A549 (cell line): ENCODE data around the gene SLC9A6. TPM values are rescaled to one million over a fixed set of nuclear protein-coding genes. Genes with fewer than 3 reads are reported as not detected.

Source experiments
- ATAC-seq, 2 experiments: fragments of 200-7000 bp in 1 of 2; fragments of >200 bp in 1 of 2; cut with Nextera tagmentation in 1 of 2; cut with Tn5 transposase in 1 of 2; 3 replicates each; pipeline versions ENCODE4 v1.8.0 to v1.9.1; 2018 to 2020; ENCODE audit warnings: mild to moderate bottlenecking in 1 of 2, moderate library complexity in 1 of 2
- CTCF ChIA-PET: fragments of 300-600 bp; sonication (Branson Sonifier 250); formaldehyde crosslinking; extraction: SDS; loops from one replicate; lab custom pipeline; 2021; ENCODE audit warnings: antibody characterized with exemption, inconsistent platforms; lab: Yijun Ruan, JAX
- POLR2A ChIA-PET: fragments of 350-600 bp; formaldehyde crosslinking; extraction: SDS; loops from one replicate; lab custom pipeline; 2021; ENCODE audit warnings: antibody characterized with exemption, inconsistent platforms; lab: Yijun Ruan, JAX
- DNase-seq, 2 experiments: peaks; one replicate each; pipeline versions ENCODE4 v3.0.0 to v3.0.0-alpha.2; 2011 to 2016; ENCODE audit warnings: low read depth in 1 of 2, low spot score in 1 of 2
- FAIRE-seq: peaks from 2 replicates; lab custom pipeline; 2011; peaks lifted over from hg19 to GRCh38; lab: Jason Lieb, UNC
- H3K27ac ChIP-seq, 2 experiments: fragments of >200 bp; sonication (Bioruptor Twin); formaldehyde crosslinking; 3 replicates each; pipeline ENCODE4 v1.5.1; 2016 to 2017
- H3K4me1 ChIP-seq: fragments of >200 bp; sonication (Bioruptor Twin); formaldehyde crosslinking; 3 replicates; pipeline ENCODE4 v1.6.1; 2016
- H3K4me2 ChIP-seq: fragments of >200 bp; sonication (Bioruptor Twin); formaldehyde crosslinking; 3 replicates; pipeline ENCODE4 v1.6.1; 2016
- H3K4me3 ChIP-seq: fragments of >200 bp; sonication (Bioruptor Twin); formaldehyde crosslinking; 3 replicates; pipeline ENCODE4 v1.5.1; 2016
- H3K9me3 ChIP-seq: fragments of >200 bp; sonication (Bioruptor Twin); formaldehyde crosslinking; 3 replicates; pipeline ENCODE4 v1.6.1; 2016
- BHLHE40 ChIP-seq: IDR thresholded peaks from 2 replicates; pipeline ENCODE4 v1.6.1; 2012; ENCODE audit warnings: low read depth, low read length, inconsistent platforms
- CBX8 ChIP-seq: fragments of 200-600 bp; sonication (generic); IDR thresholded peaks from 2 replicates; pipeline ENCODE4 v1.6.1; 2016
- EHF ChIP-seq: fragments of 250-450 bp; sonication (Bioruptor Pico); IDR thresholded peaks from 2 replicates; pipeline ENCODE4 v1.5.0; 2020; ENCODE audit warnings: mild to moderate bottlenecking
- EHMT2 ChIP-seq: fragments of 200-600 bp; sonication (generic); IDR thresholded peaks from 2 replicates; pipeline ENCODE4 v1.6.1; 2016; ENCODE audit warnings: antibody characterized with exemption, low read depth, mild to moderate bottlenecking, moderate library complexity
- ESRRA ChIP-seq: fragments of 150-350 bp; IDR thresholded peaks from 2 replicates; pipeline ENCODE4 v1.6.1; 2014; ENCODE audit warnings: mild to moderate bottlenecking, low read length, borderline replicate concordance
- FOSB ChIP-seq: fragments of 250-450 bp; sonication (Bioruptor Pico); IDR thresholded peaks from 2 replicates; pipeline ENCODE4 v1.5.0; 2020; ENCODE audit warnings: mild to moderate bottlenecking, moderate library complexity
- FOXS1 ChIP-seq: fragments of 250-450 bp; sonication (Bioruptor Pico); IDR thresholded peaks from 2 replicates; pipeline ENCODE4 v1.5.0; 2020; ENCODE audit warnings: mild to moderate bottlenecking, moderate library complexity
- HOXA7 ChIP-seq: fragments of 250-450 bp; sonication (Bioruptor Pico); IDR thresholded peaks from 2 replicates; pipeline ENCODE4 v1.5.0; 2020; ENCODE audit warnings: mild to moderate bottlenecking, moderate library complexity
- JUNB ChIP-seq: fragments of >200 bp; sonication (Bioruptor Twin); formaldehyde crosslinking; IDR thresholded peaks from 2 replicates; pipeline ENCODE4 v1.6.1; 2016
- MYC ChIP-seq: IDR thresholded peaks from 2 replicates; pipeline ENCODE4 v1.6.1; 2012; ENCODE audit warnings: mild to moderate bottlenecking, inconsistent platforms, low read length, improper control_type of control experiment, borderline replicate concordance
- PHF8 ChIP-seq: fragments of 200-600 bp; sonication (generic); IDR thresholded peaks from 2 replicates; pipeline ENCODE4 v1.6.1; 2016; ENCODE audit warnings: low read depth, mild to moderate bottlenecking, antibody characterized with exemption, moderate library complexity, borderline replicate concordance
- POLR2AphosphoS2 ChIP-seq: conservative IDR thresholded peaks from 2 replicates; pipeline ENCODE4 v1.6.1; 2012; ENCODE audit warnings: low read length, improper control_type of control experiment, inconsistent platforms
- RCOR1 ChIP-seq: fragments of 150-350 bp; IDR thresholded peaks from 2 replicates; pipeline ENCODE4 v1.6.1; 2014; ENCODE audit warnings: antibody characterized with exemption, low read length, low read depth
- RFX5 ChIP-seq: fragments of 450-650 bp; IDR thresholded peaks from 2 replicates; pipeline ENCODE4 v1.7.1; 2014; ENCODE audit warnings: antibody characterized with exemption, mild to moderate bottlenecking, moderate library complexity
- ZC3H11A ChIP-seq: fragments of 450-650 bp; IDR thresholded peaks from 2 replicates; pipeline ENCODE4 v1.6.1; 2014; ENCODE audit warnings: antibody characterized with exemption, mild to moderate bottlenecking
- ZNF302 ChIP-seq: fragments of 250-450 bp; sonication (Bioruptor Pico); IDR thresholded peaks from 2 replicates; pipeline ENCODE4 v1.9.0; 2021; ENCODE audit warnings: inconsistent platforms, mild to moderate bottlenecking, moderate library complexity
- ZSCAN20 ChIP-seq: fragments of 250-450 bp; sonication (Bioruptor Pico); IDR thresholded peaks from 2 replicates; pipeline ENCODE4 v1.8.0; 2022; ENCODE audit warnings: mild to moderate bottlenecking, moderate library complexity
- WGBS: methylation state at CpG from one replicate; pipeline ENCODE4 v1.1.6; 2017; ENCODE audit errors: missing lambda C conversion rate; 5-methylcytosine and 5-hydroxymethylcytosine counted together
- polyA plus RNA-seq, 4 experiments: library from polyadenylated mRNA; depleted of rRNA in 3 of 4; stranded (reverse); fragments of >200 nt; fragmentation: RNase III in 1 of 4; extraction: RNeasy Plus Mini Kit Qiagen cat#74134 plus additional on column Dnase treatment in 1 of 4; gene quantifications; 2 replicates in 3 of 4; 3 replicates in 1 of 4; pipeline ENCODE4 v1.2.3, GENCODE V29; 2011 to 2017
- TF ChIP-seq, protein P1 (sequence below): IDR thresholded peaks from 2 replicates; pipeline ENCODE4 v1.6.1; 2012; ENCODE audit warnings: low read depth, borderline replicate concordance
- TF ChIP-seq, protein P2 (sequence below): IDR thresholded peaks from 2 replicates; pipeline ENCODE4 v1.6.1; 2012
- TF ChIP-seq, protein P3 (sequence below): fragments of 200-600 bp; sonication (generic); IDR thresholded peaks from 2 replicates; pipeline ENCODE4 v1.6.1; 2016; ENCODE audit warnings: antibody characterized with exemption, mild to moderate bottlenecking, moderate library complexity
- TF ChIP-seq, protein P4 (sequence below): IDR thresholded peaks from 2 replicates; pipeline ENCODE4 v1.6.1; 2012

SLC9A6 gene
- polyA plus RNA-seq, 2 of the 4 experiments (the other 2 are of a cell fraction), result 12.2 to 15.6 TPM

- Histone ChIP-seq H3K9me3 (no peaks in the 10 kb centered on the region), H3K27ac (no peak overlapping the region), H3K4me2 (no peak overlapping the region), H3K4me3 (no peak overlapping the region), H3K4me1 (no peaks in the 10 kb centered on the region)
- TF ChIP-seq, protein P1, sequence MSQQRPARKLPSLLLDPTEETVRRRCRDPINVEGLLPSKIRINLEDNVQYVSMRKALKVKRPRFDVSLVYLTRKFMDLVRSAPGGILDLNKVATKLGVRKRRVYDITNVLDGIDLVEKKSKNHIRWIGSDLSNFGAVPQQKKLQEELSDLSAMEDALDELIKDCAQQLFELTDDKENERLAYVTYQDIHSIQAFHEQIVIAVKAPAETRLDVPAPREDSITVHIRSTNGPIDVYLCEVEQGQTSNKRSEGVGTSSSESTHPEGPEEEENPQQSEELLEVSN, result no peak
- no peak for TF ChIP-seq ZC3H11A
- TF ChIP-seq EHF, result no peak
- no peak for TF ChIP-seq HOXA7 (CRISPR knock-in tag)
- no peak for TF ChIP-seq EHMT2
- TF ChIP-seq CBX8, result no peak
- no peak for TF ChIP-seq MYC
- TF ChIP-seq POLR2AphosphoS2, result no peak
- TF ChIP-seq PHF8, result no peak
- DNase-seq (no peak), FAIRE-seq (no peak), ATAC-seq (no peak)
- POLR2A ChIA-PET, result no interaction called here
- CTCF ChIA-PET, result interaction anchor here (1.5 to 5.5 kb wide), 2 partner anchors 10 to 123 kb away, joined by 4 to 38 read pairs; no protein-coding TSS in a partner anchor
These were observed 54.2 kb downstream of the SLC9A6 start for GRCh38 chrX:136039485-136039884.

DNA sequence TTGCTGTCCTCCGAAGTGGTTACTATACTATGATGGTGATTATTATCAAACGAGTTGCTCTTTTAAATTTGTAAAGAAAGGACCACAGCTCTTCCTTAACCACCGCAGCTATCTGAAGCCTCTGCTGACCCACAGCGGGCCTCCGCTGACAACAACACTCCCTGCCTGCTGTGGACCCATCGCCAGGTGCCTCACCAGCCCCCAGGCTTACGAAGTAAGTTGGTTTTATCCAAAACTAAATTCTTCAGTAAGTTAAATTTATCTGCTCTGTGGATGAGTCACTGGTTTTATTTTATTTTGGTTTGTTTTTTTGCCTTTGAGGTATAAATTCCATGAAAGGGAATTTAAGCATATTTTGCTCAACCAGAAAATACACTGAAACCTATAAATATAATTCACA, 54.7 kb downstream of the SLC9A6 start:
- FAIRE-seq (no peak), DNase-seq (no peak), ATAC-seq (no peak)
- TF ChIP-seq JUNB, result no peak
- TF ChIP-seq BHLHE40, result no peak
- no peak for TF ChIP-seq ZC3H11A
- no peak for TF ChIP-seq FOSB
- TF ChIP-seq, protein P2, sequence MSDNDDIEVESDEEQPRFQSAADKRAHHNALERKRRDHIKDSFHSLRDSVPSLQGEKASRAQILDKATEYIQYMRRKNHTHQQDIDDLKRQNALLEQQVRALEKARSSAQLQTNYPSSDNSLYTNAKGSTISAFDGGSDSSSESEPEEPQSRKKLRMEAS, result no peak
- TF ChIP-seq MYC, result no peak
- no peak for TF ChIP-seq FOXS1 (CRISPR knock-in tag)
- no peak for TF ChIP-seq ZSCAN20 (CRISPR knock-in tag)
- no peak for TF ChIP-seq RFX5
- TF ChIP-seq RCOR1, result no peak
- TF ChIP-seq, protein P3, sequence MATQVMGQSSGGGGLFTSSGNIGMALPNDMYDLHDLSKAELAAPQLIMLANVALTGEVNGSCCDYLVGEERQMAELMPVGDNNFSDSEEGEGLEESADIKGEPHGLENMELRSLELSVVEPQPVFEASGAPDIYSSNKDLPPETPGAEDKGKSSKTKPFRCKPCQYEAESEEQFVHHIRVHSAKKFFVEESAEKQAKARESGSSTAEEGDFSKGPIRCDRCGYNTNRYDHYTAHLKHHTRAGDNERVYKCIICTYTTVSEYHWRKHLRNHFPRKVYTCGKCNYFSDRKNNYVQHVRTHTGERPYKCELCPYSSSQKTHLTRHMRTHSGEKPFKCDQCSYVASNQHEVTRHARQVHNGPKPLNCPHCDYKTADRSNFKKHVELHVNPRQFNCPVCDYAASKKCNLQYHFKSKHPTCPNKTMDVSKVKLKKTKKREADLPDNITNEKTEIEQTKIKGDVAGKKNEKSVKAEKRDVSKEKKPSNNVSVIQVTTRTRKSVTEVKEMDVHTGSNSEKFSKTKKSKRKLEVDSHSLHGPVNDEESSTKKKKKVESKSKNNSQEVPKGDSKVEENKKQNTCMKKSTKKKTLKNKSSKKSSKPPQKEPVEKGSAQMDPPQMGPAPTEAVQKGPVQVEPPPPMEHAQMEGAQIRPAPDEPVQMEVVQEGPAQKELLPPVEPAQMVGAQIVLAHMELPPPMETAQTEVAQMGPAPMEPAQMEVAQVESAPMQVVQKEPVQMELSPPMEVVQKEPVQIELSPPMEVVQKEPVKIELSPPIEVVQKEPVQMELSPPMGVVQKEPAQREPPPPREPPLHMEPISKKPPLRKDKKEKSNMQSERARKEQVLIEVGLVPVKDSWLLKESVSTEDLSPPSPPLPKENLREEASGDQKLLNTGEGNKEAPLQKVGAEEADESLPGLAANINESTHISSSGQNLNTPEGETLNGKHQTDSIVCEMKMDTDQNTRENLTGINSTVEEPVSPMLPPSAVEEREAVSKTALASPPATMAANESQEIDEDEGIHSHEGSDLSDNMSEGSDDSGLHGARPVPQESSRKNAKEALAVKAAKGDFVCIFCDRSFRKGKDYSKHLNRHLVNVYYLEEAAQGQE, result no peak
- no peak for TF ChIP-seq ZNF302
- TF ChIP-seq HOXA7 (CRISPR knock-in tag), result no peak
- no peak for TF ChIP-seq ESRRA
- TF ChIP-seq EHMT2, result no peak
- TF ChIP-seq, protein P4, sequence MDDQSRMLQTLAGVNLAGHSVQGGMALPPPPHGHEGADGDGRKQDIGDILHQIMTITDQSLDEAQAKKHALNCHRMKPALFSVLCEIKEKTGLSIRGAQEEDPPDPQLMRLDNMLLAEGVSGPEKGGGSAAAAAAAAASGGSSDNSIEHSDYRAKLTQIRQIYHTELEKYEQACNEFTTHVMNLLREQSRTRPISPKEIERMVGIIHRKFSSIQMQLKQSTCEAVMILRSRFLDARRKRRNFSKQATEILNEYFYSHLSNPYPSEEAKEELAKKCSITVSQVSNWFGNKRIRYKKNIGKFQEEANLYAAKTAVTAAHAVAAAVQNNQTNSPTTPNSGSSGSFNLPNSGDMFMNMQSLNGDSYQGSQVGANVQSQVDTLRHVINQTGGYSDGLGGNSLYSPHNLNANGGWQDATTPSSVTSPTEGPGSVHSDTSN, result no peak
- Histone ChIP-seq H3K4me1 (no peaks in the 10 kb centered on the region), H3K27ac (no peak overlapping the region), H3K9me3 (no peaks in the 10 kb centered on the region), H3K4me2 (no peak overlapping the region), H3K4me3 (no peak overlapping the region)
- WGBS, result 90% methylated on average over 7 of the region's 7 CpGs
- ChIA-PET CTCF (interaction anchor here (1.5 to 5.5 kb wide), 2 partner anchors 11 to 123 kb away, joined by 4 to 38 read pairs; no protein-coding TSS in a partner anchor), POLR2A (no interaction called here)
